Measurements from ENCODE around the gene HOXC9.

HOXC9 gene

DNA sequence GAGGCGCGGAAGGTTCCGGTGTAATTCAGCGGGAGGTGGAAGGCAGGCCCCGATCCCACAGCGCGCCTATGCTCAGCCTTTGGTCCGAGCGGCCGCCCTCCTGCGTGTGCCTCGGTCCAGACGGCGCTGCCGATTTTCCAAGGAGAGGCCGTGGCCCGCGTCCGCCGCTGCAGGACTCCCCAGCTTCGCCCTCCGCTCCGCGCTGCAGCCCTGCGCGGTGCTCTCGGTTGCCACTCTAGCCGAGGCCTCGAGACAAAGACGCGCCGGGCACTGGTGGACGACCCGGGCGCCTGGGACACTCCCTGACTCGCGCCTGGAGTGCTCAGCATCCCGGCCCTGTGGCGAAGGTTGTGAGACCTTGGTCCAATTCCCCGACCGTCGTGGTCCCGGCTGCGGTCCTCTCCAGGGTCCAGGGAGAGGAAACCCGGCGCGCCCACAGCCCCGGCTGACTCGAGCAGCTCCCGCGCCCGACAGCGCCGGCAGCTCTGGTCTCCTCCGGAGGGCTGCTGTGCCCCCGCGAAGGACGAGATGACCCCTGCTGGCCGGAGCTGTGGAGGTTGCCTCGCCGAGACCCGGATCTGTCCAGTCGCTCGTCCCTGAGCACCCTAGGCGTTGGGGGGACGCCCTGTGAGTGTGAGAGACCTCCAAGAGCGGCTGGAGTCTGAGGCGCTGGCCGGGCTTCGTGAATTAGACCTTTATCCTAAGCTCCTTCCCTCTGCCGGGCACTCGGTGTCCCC lies 38.8 kb upstream of the HOXC9 start:
- intact Hi-C loops (cut with DNase I) = no loop called here
- DNase-seq = peak in 1 of 10 donors; percentile 77

DNA sequence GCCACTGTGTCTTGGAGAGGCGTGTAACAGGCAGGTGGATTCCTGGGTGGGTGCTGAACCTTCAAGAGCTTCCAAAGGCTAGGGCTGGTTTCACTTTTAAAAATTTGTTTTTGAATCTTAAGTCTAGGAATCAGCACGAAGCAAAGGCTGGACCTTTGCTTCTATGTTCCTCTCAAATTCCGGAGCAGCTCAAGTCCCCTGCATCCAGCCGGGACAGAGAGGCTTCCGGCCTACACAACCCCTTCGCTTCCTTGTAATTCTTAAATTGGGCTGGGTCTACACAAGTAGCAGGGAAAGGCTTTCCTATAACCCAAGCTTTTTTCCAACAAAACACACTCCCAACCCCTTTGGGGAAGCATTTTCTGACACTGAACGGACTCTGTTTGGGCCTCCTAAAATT lies 37.0 kb upstream of the HOXC9 start:
- intact Hi-C loops (cut with DNase I) = no loop called here
- peak in 1 of 10 donors; percentile 12 for DNase-seq

DNA sequence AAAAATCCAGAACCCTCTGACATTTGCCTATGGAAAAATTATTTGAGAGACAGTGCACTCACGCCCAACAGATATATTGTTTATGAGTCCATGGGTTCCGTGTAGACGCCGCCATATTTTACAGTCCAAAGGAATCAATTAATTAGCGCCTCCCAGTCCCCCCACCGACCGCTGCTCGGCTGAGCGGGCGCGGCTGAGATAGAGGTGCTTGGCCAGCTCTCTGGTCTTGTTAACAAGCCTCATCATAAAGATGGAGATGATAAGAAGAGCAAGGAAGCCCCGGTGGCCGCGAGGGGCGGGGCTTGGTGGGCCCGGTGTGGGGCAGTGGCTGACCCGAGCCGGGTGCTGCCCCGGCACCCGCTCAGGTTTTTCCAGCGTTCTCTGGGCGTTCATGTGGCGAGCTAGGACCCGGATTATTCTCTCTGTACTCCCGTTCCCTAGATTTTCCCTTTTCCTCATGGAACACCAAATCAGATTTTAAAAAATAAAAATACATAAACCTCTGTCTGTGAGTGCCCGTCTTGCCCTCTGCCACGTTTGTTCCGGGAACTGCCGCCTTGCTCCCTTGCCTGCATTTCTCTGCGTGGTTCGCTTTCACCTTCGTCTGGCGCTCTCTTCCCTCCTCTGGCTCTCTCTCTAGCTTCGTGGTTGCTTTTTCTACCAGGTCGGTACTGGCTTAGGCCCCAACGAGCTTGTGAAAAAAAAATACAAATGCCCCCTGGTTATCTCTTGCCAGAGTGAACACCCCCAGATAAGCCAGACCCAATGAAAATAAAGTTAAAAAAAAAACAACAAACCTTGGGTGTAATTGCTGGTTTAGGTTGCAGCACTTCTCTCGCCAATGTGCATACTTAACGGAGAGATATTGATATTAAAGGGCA lies 36.3 kb upstream of the HOXC9 start:
- intact Hi-C loops (cut with DNase I) = no loop called here
- DNase-seq = peak in 1 of 10 donors; percentile 60

DNA sequence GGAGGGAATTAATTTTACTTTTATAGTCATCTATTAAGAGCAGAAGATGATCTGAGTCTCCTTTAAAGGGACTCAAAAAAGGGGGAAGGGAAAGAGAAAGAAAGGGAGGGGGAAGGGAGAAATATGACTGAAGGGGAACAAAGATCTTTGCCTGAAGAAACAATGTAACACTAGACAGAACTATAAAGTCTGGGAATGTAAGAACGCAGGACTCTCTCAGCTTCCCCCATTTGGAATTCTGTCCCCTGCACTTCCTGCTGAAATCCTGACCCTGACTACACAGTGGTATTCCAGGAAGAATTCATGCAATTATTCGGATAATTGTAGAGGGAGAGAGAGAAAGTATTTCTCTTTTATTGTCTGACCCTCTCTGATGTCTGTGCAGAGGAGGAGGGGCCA lies 35.6 kb upstream of the HOXC9 start:
- intact Hi-C loops (cut with DNase I) = no loop called here
- DNase-seq = no peak

DNA sequence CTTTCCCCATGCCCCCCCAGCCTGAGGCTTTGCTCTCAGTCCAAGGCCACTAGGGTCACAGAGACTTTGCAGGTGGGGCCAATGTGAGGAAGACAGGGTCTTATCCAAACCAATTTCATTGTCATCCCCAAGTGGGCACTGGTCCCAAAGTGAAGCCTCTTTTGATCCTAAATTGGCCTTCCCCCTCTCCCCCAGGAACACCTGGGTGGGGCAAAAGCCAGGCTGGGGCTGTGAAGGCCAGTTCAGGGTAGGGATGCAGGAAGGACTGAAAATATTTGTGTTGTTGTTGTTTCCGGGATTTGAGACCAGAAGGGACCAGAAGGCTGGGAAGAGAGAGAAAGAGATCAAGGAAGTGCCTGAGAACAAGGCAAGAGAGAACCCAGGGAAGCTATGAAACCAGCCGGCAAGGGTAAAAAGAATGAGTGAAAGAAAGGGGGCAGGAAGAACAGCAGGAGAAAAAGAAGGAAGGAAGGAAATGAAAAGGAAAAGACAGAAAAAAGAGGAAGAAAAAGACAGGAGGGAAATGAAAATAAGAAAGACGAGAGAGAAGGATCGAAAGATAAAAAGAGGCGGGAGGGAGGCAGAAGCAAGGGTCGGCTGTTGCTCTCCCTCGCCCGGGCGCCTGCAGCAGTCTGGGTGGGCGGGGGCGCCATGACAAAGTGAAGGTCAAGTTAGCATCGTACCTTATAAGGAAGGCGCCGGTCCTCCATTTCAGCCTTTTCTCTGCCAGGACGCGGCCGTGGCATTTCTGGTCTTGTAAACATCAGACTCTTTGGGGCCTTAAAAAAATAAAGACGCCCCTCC lies 34.5 kb upstream of the HOXC9 start:
- DNase-seq = peak in 2 of 10 donors; percentile 20 to 28
- intact Hi-C loops (cut with DNase I) = no loop called here

DNA sequence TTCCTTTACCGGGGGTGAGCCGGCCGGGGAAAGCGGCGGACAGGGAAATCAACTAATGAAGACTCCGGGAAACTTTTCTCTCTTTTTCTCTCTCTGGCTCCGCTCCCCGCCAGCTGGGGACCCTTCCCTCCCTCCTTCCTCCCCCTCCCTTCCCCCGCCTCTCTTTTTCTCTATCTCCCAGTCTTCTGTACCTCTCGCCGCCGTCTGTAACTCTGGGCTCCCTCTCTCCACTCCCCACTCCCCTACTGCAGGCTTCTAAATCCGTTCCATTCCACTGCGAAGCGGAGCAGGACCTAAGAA lies 33.9 kb upstream of the HOXC9 start:
- intact Hi-C loops (cut with DNase I) = no loop called here
- no peak for DNase-seq

DNA sequence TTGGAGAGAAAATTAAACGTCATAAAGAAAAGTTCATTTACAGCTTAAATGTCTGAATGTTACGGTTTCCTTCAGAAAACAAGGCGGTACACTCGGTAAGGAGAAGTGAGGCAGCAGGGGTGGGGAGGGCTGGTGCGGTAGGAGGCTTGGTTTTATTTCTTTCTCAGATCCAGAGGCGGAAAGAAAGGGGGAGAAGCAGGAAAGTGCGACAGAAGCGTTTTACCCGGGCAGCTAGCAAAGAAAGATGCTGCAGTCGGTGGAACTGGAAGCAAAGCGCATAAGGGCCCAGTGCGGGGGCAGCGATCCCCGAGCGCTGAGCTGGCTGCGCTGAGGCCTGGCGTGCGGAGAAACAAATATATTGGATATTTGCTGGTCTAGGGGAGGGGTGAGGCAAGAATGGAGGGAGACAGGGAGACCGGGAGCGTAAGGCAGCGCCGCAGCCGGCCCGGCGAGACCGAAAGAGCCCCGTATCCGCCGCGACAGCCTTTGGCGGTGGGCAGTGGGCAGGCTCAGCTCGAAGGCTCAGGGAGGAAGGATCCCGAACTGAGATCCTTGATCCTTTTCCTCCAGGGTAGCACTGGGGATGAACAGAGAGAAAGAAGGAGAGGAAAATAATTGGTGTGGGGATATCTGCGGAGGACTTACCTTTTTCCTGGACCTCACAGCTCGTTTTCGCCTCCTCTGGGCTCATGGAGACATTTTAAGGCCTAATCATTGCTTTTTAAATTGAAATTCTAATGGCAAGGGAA lies 33.4 kb upstream of the HOXC9 start:
- intact Hi-C loops (cut with DNase I) = no loop called here
- DNase-seq = peak in 2 of 10 donors; percentile 12 to 30

DNA sequence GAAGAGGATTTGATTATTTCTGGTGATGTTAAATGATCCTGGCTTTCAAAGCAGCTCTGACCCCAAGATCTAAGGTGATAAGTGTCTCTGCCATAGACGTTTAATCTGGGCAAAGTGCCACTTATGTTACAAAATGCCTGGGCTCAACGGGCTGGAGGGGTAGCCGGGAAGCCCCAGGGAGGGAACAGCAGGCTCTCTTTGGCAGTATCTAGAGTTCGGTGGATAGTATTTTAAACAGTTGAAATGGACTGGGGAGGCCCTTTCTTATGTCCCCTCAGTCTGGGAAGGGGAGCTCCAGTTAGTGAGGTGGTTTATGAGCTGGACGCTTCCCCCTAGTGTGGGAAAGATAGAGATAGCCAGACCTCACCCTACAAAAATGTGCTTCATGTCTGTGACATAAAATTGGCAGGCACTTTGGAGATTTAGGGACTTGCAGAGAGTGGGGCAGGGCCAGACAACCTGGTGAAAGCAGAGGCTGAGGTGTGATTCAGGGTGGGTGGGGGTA lies 32.5 kb upstream of the HOXC9 start:
- peak in 1 of 10 donors; percentile 18 for DNase-seq
- intact Hi-C loops (cut with DNase I) = no loop called here

DNA sequence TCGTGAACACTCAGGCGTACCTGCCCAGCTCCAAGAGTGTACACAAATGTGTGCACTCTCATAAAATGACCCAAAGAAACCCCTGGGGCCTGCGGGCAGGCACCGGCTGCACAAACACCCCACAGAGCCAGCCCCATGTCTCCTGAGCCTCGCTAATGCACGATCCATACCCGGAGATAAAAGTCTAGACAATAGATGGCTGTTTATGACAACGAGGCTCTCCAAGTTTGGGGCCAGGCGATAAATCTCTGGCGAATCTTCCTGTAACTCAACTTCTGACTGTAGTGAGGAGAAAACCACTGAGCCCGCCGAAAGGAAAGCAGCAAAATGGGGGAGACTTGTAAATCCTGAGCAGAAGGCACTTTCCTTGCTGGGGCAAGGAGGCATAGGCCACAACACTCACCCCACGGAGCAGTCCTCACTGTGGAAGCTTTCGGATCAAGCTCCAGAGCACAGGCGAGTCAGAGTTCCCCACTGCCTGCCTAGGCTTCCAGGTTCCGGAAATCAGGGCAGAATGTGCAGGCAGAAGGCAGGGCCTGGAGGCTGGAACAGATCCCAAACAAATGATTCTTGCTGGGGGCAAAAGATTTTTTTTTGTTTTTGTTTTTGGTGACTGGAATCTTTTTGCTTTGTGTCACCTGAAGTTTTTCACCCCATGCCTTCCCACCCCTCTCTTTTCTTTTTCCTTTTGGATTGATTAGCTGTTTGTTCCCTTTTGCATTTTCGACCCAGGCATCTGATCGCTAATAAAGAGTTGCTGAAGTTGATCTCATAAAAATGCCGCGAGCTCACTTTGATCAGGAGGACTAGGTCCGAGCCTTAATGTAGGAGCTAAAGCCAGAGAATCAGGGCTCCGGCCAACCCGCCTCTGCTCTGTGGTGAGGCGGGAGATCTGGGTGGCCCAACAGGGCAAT lies 31.5 kb upstream of the HOXC9 start:
- intact Hi-C loops (cut with DNase I) = no loop called here
- DNase-seq = peak in 2 of 10 donors; percentile 19 to 39

DNA sequence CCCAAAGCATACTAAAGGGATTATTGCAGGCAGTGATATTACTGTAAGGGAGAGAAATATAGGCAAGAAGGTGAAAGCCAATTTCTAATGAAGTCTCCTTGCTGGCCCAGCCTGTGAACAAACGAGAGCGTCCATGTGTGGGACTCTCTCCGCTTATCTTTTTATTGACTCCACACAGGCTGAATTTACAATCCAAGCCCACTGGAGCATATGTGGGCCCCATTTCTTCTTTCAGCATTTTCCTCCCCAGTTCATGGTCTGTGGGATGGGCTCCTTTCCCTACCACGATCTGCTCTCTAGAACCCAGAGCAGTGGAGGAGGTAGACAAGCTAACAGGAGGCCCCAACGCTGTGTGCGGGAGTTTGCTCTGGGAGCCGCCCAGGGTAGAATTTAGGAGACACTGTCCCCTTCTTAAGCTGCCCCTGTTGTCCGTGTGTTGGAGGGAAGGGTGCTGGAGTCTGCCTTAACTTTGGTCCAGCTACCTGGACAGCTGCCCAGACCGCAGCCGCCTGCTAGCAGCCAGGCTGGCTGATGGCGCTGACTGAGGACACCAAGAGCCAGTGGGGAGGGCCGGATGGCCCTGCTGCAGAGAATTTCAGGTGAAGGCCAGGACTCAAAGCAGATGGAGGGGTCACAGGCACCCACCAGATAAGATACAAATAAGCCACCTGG lies 30.2 kb upstream of the HOXC9 start:
- DNase-seq = peak in 2 of 10 donors; percentile 22 to 23
- intact Hi-C loops (cut with DNase I) = no loop called here

DNA sequence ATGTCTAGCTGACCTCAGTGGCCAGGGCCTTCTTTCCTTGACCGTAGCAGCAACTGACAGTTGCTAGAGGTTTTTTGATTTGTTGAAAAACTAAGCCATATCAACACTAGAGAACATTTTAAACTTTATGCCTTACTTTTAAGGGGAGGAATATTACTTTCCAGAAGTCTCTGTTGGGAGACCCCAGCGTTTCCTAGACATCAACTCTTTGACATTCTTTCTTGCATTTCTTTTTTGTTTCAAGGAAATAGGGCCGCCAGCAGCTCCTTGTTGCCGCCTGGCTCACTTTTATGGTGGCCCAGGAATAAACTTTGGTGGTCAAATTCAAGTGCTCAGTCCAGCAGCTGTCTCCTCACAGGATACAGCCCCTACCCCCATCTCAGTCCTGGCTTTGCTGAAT lies 29.5 kb upstream of the HOXC9 start:
- intact Hi-C loops (cut with DNase I) = no loop called here
- peak in 1 of 10 donors; percentile 10 for DNase-seq

DNA sequence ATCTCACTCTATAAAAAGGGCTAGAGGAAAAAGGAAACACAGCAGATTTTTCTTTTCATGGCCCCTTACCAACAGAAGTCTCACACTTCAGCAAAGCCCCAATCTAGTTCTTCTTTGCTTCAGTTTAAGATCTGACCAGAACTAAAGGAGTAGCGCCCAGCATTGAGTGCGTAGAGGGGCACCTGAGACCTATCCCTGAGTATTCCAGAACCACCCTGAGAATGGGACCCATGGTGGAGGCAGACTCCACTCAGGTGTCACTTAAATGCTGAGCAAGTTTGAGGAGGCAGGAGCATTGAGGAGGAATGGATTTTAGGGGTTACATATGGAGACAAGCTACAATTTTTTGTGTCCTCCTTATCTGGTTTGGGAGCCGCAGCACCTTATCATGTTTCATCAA lies 28.8 kb upstream of the HOXC9 start:
- intact Hi-C loops (cut with DNase I) = no loop called here
- peak in 1 of 10 donors; percentile 40 for DNase-seq

DNA sequence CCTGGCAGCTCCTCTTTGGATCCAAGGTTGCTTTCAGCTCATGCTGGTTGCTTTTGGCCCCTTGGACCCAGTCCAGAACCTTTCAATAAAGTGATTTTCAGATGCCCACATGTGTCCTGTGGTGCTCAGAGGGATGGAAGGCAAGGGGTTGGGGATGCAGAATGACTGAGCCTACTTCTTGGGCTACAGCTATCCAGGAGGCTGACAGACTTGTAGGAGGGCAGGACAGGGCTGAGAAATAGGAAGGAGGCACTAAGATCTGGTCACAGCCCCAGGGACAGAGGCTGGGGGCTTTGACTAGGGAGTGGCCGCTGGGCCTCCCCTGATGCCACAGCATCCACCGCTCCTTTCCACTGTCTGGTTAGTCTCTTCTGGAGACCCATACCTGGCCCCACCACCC lies 28.3 kb upstream of the HOXC9 start:
- intact Hi-C loops (cut with DNase I) = no loop called here
- peak in 2 of 10 donors; percentile 5 to 8 for DNase-seq

DNA sequence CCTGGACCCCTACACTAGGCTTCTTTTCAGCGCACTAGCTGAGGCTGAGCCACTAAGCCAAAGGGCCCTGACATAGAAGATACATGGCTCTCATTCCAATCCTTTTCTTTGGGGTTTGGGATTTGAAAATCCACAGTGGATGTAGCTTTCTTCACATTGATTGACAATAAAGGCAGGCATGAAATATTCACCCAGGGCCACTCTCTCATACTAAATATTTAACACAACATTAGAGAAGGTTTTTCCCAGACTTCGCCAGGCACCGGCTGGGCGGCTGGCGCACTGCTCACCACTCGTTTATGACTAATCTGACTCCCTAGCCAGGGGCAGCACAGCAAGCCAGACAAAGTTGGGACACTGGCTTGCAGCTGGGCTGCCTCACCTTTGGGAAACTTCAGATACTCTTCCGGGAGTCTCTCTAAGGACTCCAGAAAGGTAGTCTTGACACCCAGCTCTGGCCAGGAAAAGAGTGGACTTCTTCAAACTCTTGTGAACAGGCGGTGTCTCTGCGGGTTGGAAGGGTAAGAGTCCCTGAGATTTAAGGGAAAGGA lies 27.7 kb upstream of the HOXC9 start:
- intact Hi-C loops (cut with DNase I) = no loop called here
- peak in 3 of 10 donors; percentile 5 to 48 (median 19) for DNase-seq

DNA sequence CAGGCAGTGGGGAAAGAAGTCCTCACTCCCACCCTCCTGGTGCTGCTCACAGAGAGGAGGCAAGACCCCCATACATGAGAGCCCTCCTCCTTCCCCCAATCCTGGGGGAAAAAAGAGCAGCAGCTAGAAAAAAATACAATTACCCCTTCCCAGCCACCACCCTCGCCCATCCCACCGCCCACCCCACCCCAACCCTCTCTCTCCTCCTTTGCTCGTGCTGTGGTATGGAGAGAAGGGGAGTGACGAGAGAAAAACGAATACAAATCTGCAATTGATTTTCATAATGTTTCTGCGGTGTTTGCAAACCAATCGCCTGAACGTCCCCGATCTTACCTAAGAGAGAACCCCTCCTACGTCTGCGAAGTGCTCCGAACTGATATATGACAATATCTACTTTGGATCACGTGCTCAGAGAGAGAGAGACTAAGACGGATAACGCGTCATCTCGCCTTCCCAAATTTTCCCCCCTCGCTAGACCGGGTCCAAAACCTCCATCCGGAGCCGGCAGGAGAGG lies 27.2 kb upstream of the HOXC9 start, which contains the start of gene HOXC11:
TSS of gene HOXC11 (plus strand) at position 405 of the 514 bp plus-strand sequence. CDS start 116 bp downstream, outside the sequence.
- intact Hi-C loops (cut with DNase I) = no loop called here
- no peak for DNase-seq

DNA sequence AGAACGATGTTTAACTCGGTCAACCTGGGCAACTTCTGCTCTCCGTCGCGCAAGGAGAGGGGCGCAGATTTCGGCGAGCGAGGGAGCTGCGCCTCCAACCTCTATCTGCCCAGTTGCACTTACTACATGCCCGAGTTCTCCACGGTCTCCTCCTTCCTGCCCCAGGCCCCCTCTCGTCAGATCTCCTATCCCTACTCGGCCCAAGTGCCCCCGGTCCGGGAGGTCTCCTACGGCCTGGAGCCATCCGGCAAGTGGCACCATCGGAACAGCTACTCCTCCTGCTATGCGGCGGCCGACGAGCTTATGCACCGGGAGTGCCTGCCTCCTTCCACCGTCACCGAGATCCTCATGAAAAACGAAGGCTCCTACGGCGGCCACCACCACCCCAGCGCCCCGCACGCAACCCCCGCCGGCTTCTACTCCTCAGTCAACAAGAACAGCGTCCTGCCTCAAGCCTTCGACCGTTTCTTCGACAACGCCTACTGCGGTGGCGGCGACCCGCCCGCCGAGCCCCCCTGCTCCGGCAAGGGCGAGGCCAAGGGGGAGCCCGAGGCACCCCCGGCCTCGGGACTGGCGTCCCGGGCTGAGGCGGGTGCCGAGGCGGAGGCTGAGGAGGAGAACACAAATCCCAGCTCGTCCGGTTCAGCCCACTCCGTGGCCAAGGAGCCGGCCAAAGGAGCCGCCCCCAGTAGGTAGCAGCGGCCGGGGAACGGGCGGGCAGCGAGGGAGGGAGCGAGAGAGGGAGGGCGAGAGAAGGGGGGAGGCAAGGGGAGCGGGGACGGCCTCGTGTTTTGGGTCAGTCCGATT lies 26.5 kb upstream of the HOXC9 start:
- DNase-seq = peak in 3 of 10 donors; percentile 47 to 76 (median 58)
- intact Hi-C loops (cut with DNase I) = no loop called here

All from posterior cingulate gyrus (tissue), 11 donors.